HEK293 (cell line): ENCODE data around the gene MC1R.

ENCODE experiments used
- ATF2 ChIP-seq: fragments of 450-650 bp; formaldehyde crosslinking; IDR thresholded peaks from 2 replicates; pipeline ENCODE4 v1.5.1; 2016; ENCODE audit warnings: missing biosample characterization, missing genetic modification characterization, low read depth
- BCL11A ChIP-seq: fragments of 450-650 bp; formaldehyde crosslinking; IDR thresholded peaks from 2 replicates; pipeline ENCODE4 v1.5.1; 2016; ENCODE audit warnings: low read depth, missing biosample characterization, missing genetic modification characterization
- BCL6B ChIP-seq: fragments of 450-650 bp; formaldehyde crosslinking; IDR thresholded peaks from 2 replicates; pipeline ENCODE4 v1.5.1; 2017; ENCODE audit warnings: missing biosample characterization, missing genetic modification characterization
- GFI1B ChIP-seq: fragments of 450-650 bp; formaldehyde crosslinking; IDR thresholded peaks from 2 replicates; pipeline ENCODE4 v1.5.1; 2016; ENCODE audit warnings: missing biosample characterization, missing genetic modification characterization
- GLI4 ChIP-seq: fragments of 450-650 bp; formaldehyde crosslinking; IDR thresholded peaks from 2 replicates; pipeline ENCODE4 v1.5.1; 2016; ENCODE audit warnings: missing biosample characterization, missing genetic modification characterization
- KLF16 ChIP-seq: fragments of 450-650 bp; formaldehyde crosslinking; IDR thresholded peaks from 2 replicates; pipeline ENCODE4 v1.5.1; 2017; ENCODE audit warnings: missing biosample characterization, missing genetic modification characterization
- MZF1 ChIP-seq: fragments of 450-650 bp; formaldehyde crosslinking; IDR thresholded peaks from 2 replicates; pipeline ENCODE4 v1.5.1; 2017; ENCODE audit warnings: missing biosample characterization, missing genetic modification characterization, borderline replicate concordance
- PBX3 ChIP-seq: sonication (generic); formaldehyde crosslinking; IDR thresholded peaks from 2 replicates; pipeline ENCODE4 v1.8.1; 2022; ENCODE audit warnings: mild to moderate bottlenecking, moderate library complexity, missing genetic modification reagents
- PRDM10 ChIP-seq: fragments of 450-650 bp; formaldehyde crosslinking; IDR thresholded peaks from 2 replicates; pipeline ENCODE4 v1.5.1; 2016; ENCODE audit warnings: missing biosample characterization, missing genetic modification characterization
- SP7 ChIP-seq: fragments of 450-650 bp; formaldehyde crosslinking; IDR thresholded peaks from 2 replicates; pipeline ENCODE4 v1.5.1; 2016; ENCODE audit warnings: missing biosample characterization, missing genetic modification characterization
- ZFHX2 ChIP-seq: fragments of 450-650 bp; formaldehyde crosslinking; conservative IDR thresholded peaks from 2 replicates; pipeline ENCODE4 v1.5.1; 2016; ENCODE audit warnings: missing biosample characterization, missing genetic modification characterization
- ZNF146 ChIP-seq: fragments of 450-650 bp; formaldehyde crosslinking; IDR thresholded peaks from 2 replicates; pipeline ENCODE4 v1.5.1; 2016; ENCODE audit warnings: missing biosample characterization, missing genetic modification characterization
- ZNF157 ChIP-seq: fragments of 450-650 bp; formaldehyde crosslinking; IDR thresholded peaks from 2 replicates; pipeline ENCODE4 v1.5.1; 2016; ENCODE audit warnings: missing biosample characterization, missing genetic modification characterization
- ZNF18 ChIP-seq: fragments of 450-650 bp; formaldehyde crosslinking; IDR thresholded peaks from 2 replicates; pipeline ENCODE4 v1.5.1; 2016; ENCODE audit warnings: missing biosample characterization, missing genetic modification characterization
- ZNF211 ChIP-seq: fragments of 450-650 bp; formaldehyde crosslinking; IDR thresholded peaks from 2 replicates; pipeline ENCODE4 v1.5.1; 2016; ENCODE audit warnings: low read depth, missing biosample characterization, missing genetic modification characterization
- ZNF239 ChIP-seq: fragments of 450-650 bp; formaldehyde crosslinking; IDR thresholded peaks from 2 replicates; pipeline ENCODE4 v1.5.1; 2016; ENCODE audit warnings: missing biosample characterization, missing genetic modification characterization
- ZNF24 ChIP-seq: fragments of 450-650 bp; formaldehyde crosslinking; IDR thresholded peaks from 2 replicates; pipeline ENCODE4 v1.5.1; 2016; ENCODE audit warnings: missing biosample characterization, missing genetic modification characterization
- ZNF266 ChIP-seq: fragments of 450-650 bp; formaldehyde crosslinking; IDR thresholded peaks from 2 replicates; pipeline ENCODE4 v1.5.1; 2016; ENCODE audit warnings: missing biosample characterization, missing genetic modification characterization, low read depth
- ZNF274 ChIP-seq, 2 experiments: fragments of 200-500 bp in 1 of 2; fragments of 450-650 bp in 1 of 2; sonication (Bioruptor generic) in 1 of 2; formaldehyde crosslinking in 1 of 2; IDR thresholded peaks; 2 replicates each; pipeline versions ENCODE4 v1.5.1 to v1.6.1; 2014 to 2016; ENCODE audit warnings: borderline replicate concordance in 1 of 2, inconsistent platforms in 1 of 2, low read length in 1 of 2, missing biosample characterization in 1 of 2, missing genetic modification characterization in 1 of 2
- ZNF354C ChIP-seq: fragments of 450-650 bp; formaldehyde crosslinking; IDR thresholded peaks from 2 replicates; pipeline ENCODE4 v1.5.1; 2016; ENCODE audit warnings: missing biosample characterization, missing genetic modification characterization, low read depth, borderline replicate concordance
- ZNF416 ChIP-seq: fragments of 450-650 bp; formaldehyde crosslinking; IDR thresholded peaks from 2 replicates; pipeline ENCODE4 v1.5.1; 2016; ENCODE audit warnings: missing biosample characterization, missing genetic modification characterization
- ZNF433 ChIP-seq: fragments of 450-650 bp; formaldehyde crosslinking; IDR thresholded peaks from 2 replicates; pipeline ENCODE4 v1.5.1; 2016; ENCODE audit warnings: missing biosample characterization, missing genetic modification characterization, low read depth
- ZNF514 ChIP-seq: fragments of 450-650 bp; formaldehyde crosslinking; IDR thresholded peaks from 2 replicates; pipeline ENCODE4 v1.5.1; 2016; ENCODE audit warnings: missing biosample characterization, missing genetic modification characterization
- ZNF529 ChIP-seq: fragments of 450-650 bp; formaldehyde crosslinking; IDR thresholded peaks from 2 replicates; pipeline ENCODE4 v1.5.1; 2017; ENCODE audit warnings: missing genetic modification characterization, missing biosample characterization; ENCODE audit not compliant: insufficient replicate concordance
- ZNF530 ChIP-seq: fragments of 450-650 bp; formaldehyde crosslinking; IDR thresholded peaks from 2 replicates; pipeline ENCODE4 v1.5.1; 2016; ENCODE audit warnings: low read depth, missing biosample characterization, missing genetic modification characterization
- ZNF548 ChIP-seq: fragments of 450-650 bp; formaldehyde crosslinking; IDR thresholded peaks from 2 replicates; pipeline ENCODE4 v1.5.1; 2016; ENCODE audit warnings: missing biosample characterization, missing genetic modification characterization
- ZNF555 ChIP-seq: fragments of 450-650 bp; formaldehyde crosslinking; conservative IDR thresholded peaks from 2 replicates; pipeline ENCODE4 v1.5.1; 2017; ENCODE audit warnings: missing biosample characterization, mild to moderate bottlenecking, missing genetic modification characterization, inconsistent platforms
- ZNF558 ChIP-seq: fragments of 450-650 bp; formaldehyde crosslinking; IDR thresholded peaks from 2 replicates; pipeline ENCODE4 v1.5.1; 2016; ENCODE audit warnings: missing biosample characterization, missing genetic modification characterization
- ZNF660 ChIP-seq: fragments of 450-650 bp; IDR thresholded peaks from 2 replicates; pipeline ENCODE4 v1.5.1; 2018; ENCODE audit warnings: missing biosample characterization, mild to moderate bottlenecking, missing genetic modification characterization
- ZNF843 ChIP-seq: fragments of 450-650 bp; formaldehyde crosslinking; IDR thresholded peaks from 2 replicates; pipeline ENCODE4 v1.5.1; 2016; ENCODE audit warnings: missing biosample characterization, missing genetic modification characterization
- ZSCAN23 ChIP-seq: fragments of 450-650 bp; formaldehyde crosslinking; IDR thresholded peaks from 2 replicates; pipeline ENCODE4 v1.5.1; 2016; ENCODE audit warnings: missing biosample characterization, missing genetic modification characterization

MC1R gene

GRCh38 chr16:89921702-89922476, 3.2 kb downstream of the MC1R start (continued):
- TF ChIP-seq ZNF18 (no peak), PRDM10 (tag by site-specific recombination) (peak; percentile 77), ZNF555 (tag by site-specific recombination) (no peak), ZNF146 (tag by site-specific recombination) (no peak), PBX3 (CRISPR knock-in tag) (no peak), ZNF354C (tag by site-specific recombination) (no peak), ZNF211 (no peak), ZNF433 (tag by site-specific recombination) (no peak), BCL6B (tag by site-specific recombination) (no peak), KLF16 (tag by site-specific recombination) (0 out of 2 replicates have a peak, but pooled peaks have one; percentile 41), ZNF514 (no peak), GFI1B (tag by site-specific recombination) (no peak), ZNF416 (tag by site-specific recombination) (no peak), ATF2 (no peak), ZNF529 (tag by site-specific recombination) (no peak), ZFHX2 (peak; percentile 74), ZNF548 (tag by site-specific recombination) (no peak), ZNF558 (no peak), ZNF239 (tag by site-specific recombination) (no peak), ZNF24 (no peak), ZNF274 (IDR thresholded peaks at IDR 0.05; ENCODE audit: low read length) (no peak), ZNF274 (tag by site-specific recombination; IDR thresholded peaks at IDR 0.05; ENCODE audit: borderline replicate concordance) (no peak), MZF1 (no peak), ZNF843 (tag by site-specific recombination) (peak; percentile 14; the same call in 1 of the 2 replicates), ZNF266 (tag by site-specific recombination) (no peak), SP7 (tag by site-specific recombination) (peak; percentile 24), BCL11A (tag by site-specific recombination) (no peak), ZNF157 (tag by site-specific recombination) (no peak), ZSCAN23 (no peak), ZNF530 (no peak), ZNF660 (tag by site-specific recombination) (peak; percentile 59), GLI4 (tag by site-specific recombination) (no peak)
